SK-N-MC (cell line): ENCODE data around the gene DMBT1.

ENCODE experiments used
- EZH2 ChIP-seq: fragments of 200-600 bp; sonication (generic); IDR thresholded peaks from one replicate; pipeline ENCODE4 v1.6.1; 2017; ENCODE audit warnings: antibody characterized with exemption
- FOXP2 ChIP-seq: optimal IDR thresholded peaks from 2 replicates; pipeline ENCODE3; 2011; ENCODE audit warnings: mild to moderate bottlenecking, moderate library complexity; ENCODE audit not compliant: insufficient read depth; ENCODE audit errors: extremely low read length, control extremely low read depth
- POLR2AphosphoS5 ChIP-seq: IDR thresholded peaks from 2 replicates; pipeline ENCODE4 v1.6.1; 2012; ENCODE audit warnings: mild to moderate bottlenecking, low read depth, low read length, borderline replicate concordance

DNA sequence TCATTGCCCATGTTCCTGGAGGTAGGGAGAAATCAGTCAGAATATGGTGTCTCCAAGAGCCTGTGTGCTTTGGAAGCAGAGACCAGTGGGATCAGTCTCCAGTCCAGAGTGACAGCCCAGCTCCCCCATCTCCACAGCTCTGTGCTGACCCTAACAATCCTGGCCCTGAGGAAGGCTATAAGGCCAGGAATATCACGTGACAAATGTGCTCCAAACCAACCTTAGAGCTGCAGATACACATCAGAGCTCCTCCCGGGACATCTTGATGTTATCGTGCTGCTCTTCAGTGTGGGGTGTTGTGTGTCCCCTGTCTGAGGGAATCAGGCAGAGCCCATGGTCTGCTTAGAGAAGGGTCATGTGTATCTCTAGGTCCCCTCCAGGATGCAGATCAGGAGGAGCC is 15.2 kb downstream of the DMBT1 start:
- TF ChIP-seq POLR2AphosphoS5 = no peak
- no peak for TF ChIP-seq EZH2
- TF ChIP-seq FOXP2 = no peak
